Kidney tubule cell (primary cell): Measurements from ENCODE around the gene TRNAU1AP.

ENCODE experiments used
- DNase-seq: peaks from one replicate; pipeline ENCODE4 v3.0.0-alpha.2; 2018; ENCODE audit warnings: low spot score

The TRNAU1AP gene

GRCh38 chr1:28552758-28553663 is at the start of gene TRNAU1AP:
Gene TRNAU1AP (plus strand): TSS chr1:28553085. CDS start chr1:28553111, 26 bp downstream.
- DNase-seq, result peak; percentile 97

GRCh38 chr1:28503117-28503516 is 49.8 kb upstream of the TRNAU1AP start:
- no peak for DNase-seq

DNA sequence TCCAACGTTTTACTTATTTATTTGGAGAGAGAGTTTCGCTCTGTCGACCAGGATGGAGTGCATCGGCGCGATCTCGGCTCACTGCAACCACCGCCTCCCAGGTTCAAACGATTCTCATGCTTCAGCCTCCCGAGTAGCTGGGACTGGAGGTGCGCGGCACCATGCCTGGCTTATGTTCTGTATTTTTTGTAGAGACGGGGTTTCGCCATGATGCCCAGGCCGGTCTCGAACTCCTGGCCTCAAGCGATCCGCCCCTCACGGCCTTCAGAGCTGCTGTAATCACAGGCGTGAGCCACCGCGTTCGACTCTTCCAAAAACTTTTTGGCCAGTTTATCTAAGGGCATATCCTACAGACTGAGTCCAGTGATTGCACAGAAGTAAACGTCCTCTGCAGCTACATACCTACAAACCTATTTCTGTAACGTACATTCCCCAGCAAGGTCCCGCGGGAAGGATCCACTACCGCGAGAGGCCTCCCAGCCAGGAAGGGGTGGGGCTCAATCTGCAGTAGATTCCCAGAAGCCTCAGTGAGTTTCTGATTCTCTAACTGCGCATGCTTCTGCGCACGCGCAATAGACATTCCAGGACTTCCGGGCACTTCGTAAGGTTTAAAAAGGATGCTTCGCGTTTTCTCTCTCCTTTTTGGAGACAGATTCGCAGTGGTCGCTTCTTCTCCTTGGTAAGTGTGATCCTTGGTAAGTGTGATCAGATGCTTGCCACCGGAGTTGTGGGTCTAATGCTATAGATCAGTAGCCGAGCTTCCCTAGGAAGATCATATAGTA is 47.3 kb upstream of the TRNAU1AP start, which contains the start of gene RCC1:
Gene RCC1 (plus strand): TSS at position 638 of the 782 bp plus-strand sequence. CDS start 23,824 bp downstream, outside the sequence.
- peak; percentile 99 for DNase-seq

- no peak for DNase-seq
These were observed 46.0 kb upstream of the TRNAU1AP start for GRCh38 chr1:28506907-28507246.

- DNase-seq, result peak; percentile 51
These were observed 45.6 kb upstream of the TRNAU1AP start for GRCh38 chr1:28507247-28507645.

- DNase-seq, result peak; percentile 32
These were observed 45.0 kb upstream of the TRNAU1AP start for GRCh38 chr1:28507646-28508434.

- DNase-seq, result peak; percentile 41
These were observed 44.5 kb upstream of the TRNAU1AP start for GRCh38 chr1:28508435-28508754.

- peak; percentile 53 for DNase-seq
These were observed 43.1 kb upstream of the TRNAU1AP start for GRCh38 chr1:28509705-28510272.

GRCh38 chr1:28510273-28510969 is 42.5 kb upstream of the TRNAU1AP start:
- peak; percentile 76 for DNase-seq

GRCh38 chr1:28510970-28511440 is 41.9 kb upstream of the TRNAU1AP start:
- DNase-seq, result peak; percentile 70

DNA sequence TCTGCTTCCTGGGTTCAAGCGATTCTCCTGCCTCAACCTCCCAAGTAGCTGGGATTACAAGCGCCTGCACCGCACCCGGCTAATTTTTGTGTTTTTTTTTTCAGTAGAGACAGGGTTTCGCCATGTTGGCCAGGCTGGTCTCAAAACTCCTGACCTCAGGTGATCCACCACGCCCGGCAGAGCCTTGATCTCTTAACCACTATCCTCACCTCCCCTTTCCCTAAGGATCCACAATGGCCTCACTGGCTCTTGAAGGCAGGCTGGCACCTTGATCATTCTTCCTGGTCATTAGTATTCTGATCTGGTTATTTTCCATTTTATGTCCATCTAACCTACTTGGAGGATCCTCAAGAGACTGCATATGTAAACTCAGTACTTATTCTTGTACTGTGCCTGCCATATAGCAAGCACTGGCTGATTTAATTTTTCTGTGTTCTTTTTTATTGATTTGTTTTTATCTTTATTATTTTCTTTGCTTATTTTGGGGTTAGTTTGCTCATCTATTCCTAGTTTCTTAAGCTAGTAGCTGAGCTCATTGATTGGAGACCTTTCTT is 40.8 kb upstream of the TRNAU1AP start:
- DNase-seq, result peak; percentile 56

DNA sequence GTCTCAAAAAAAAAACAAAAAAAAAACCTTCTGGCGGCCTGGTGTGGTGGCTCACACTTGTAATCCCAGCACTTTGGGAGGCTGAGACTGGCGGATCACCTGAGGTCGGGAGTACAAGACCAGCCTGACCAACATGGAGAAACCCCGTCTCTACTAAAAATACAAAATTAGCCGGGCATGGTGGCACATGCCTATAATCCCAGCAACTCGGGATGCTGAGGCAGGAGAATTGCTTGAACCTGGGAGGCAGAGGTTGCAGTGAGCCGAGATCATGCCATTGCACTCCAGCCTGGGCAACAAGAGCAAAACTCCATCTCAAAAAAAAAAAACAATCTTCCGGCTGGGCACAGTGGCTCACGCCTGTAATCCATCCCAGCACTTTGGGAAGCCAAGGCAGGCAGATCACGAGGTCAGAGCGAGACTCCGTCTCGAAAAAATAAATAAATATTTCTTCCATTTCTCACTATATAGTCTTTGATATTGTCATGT is 38.4 kb upstream of the TRNAU1AP start:
- DNase-seq, result peak; percentile 28

GRCh38 chr1:28516518-28516956 is 36.3 kb upstream of the TRNAU1AP start:
- DNase-seq, result peak; percentile 16

DNA sequence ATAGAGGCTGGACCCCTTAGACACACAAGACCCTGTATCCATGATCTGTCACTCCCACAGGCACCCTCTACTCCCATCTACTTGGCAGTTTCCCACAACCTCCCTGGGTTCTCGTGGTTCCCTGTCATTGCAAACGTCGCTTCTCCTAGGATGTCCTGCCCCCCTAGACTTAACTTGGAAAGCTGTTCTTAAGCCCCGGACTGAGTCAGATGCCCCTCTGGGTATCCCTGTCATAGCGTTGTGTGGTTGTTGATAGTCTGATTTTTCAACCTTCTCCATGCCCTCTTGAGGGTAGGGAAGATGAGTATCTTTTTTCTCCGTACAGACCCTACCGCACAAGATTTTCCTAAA is 35.3 kb upstream of the TRNAU1AP start:
- no peak for DNase-seq

- peak; percentile 91 for DNase-seq
These were observed 34.7 kb upstream of the TRNAU1AP start for GRCh38 chr1:28518000-28518744.

- peak; percentile 61 for DNase-seq
These were observed 34.0 kb upstream of the TRNAU1AP start for GRCh38 chr1:28518745-28519341.

DNA sequence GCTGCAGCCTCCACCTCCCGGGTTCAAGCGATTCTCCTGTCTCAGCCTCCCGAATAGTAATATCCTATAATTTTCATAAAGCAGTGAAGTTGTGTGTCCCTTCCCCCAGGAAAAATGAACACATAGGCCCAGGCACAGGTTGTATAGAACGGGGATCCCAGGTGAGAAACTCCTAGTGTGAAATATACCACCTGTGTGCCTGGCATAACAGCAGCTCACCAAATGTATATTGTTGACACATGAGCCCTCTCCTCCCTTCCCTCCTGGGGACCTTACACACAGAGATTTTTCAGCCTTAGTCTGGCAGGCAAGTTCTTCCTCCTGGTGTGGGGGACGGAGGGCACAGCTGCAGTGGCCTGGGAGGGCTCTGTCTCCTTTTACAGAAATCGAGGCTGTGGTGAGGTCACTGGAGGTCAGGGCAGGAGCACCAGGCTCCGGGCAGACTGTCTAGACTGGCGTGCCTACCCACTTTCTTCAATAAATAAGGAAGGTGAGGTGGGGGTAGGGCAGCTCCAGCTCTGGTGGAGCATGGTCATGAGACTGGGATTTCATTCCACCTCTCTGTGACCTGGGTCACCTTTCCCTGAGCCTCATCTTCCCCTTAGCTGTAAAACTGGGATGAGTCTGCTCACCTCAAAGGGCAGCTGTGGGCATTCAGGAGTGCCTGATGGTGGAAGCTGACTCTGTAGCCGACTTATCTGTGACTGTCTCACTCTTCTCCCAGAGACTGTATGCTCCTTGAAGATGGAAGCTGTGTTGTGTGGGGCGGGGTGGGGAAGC is 32.7 kb upstream of the TRNAU1AP start:
- peak; percentile 56 for DNase-seq

DNA sequence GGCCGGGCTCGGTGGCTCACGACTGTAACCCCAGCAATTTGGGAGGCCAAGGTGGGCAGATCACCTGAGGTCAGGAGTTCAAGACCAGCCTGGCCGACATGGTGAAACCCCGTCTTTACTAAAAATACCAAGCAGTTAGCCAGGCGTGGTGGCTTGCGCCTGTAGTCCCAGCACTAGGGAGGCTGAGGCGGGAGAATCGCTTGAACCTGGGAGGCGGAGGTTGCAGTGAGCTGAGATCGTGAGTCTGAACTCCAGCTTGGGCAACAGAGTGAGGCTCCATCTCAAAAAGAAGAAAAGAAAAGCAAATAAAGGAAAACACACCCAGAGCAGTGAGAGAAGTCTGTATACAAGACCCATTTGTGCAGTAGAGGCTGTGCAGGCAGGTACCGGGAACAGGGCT is 32.1 kb upstream of the TRNAU1AP start:
- DNase-seq, result peak; percentile 37
